ENCODE measurements around the gene TUBB4B.

The TUBB4B gene

DNA sequence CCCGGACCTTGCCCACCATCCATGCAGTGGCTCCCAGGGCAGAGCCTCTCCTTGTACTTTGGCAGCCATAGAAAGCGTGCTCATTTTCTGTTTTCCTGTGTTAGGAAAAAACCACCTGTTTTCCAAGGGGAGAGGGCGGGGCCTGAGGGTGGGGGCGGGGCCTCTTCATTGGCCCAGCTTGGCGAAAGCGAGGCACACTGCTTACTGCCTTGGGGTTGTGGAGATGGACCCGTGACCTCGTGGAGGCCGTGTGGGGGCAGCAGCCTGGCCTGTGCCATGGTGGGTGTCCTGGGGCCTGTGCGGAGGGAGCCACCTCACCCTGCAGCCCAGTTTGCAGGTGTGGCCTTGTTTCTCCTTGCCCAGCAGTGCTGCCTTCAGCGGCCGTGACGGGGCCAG lies 32.0 kb downstream of the TUBB4B start:
- no peak for DNase-seq

DNA sequence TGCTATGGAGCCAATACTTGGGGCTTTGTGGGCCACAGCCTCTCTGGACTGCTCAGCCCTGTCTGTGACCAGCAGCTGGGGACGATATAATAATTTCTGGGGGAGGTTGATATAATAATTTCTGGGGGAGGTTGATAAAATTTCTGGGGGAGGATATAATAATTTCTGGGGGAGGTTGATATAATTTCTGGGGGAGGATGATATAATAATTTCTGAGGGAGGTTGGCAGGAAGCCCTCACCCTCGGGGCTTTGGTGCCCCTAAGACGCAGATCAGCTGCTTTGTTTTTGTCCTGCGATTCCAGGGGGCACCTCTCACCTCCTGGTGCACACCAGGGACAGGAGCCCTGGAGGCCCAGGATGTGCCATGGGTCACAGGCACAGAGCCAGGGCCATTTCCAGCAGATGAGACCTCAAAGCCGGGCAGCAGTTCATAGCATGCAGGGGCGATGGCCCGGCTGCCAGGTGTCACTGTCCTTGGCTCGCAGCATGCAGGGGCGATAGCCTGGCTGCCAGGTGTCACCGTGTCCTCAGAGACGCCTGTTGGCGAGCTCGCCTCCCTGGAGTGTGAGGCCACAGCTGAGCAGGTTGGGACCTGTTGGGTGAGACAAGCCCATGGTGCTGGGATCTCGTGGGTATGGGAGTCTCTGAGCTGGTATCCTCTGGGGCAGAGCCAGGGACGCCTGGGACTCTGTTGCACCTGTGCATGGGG lies 32.7 kb downstream of the TUBB4B start:
- DNase-seq, result no peak

DNA sequence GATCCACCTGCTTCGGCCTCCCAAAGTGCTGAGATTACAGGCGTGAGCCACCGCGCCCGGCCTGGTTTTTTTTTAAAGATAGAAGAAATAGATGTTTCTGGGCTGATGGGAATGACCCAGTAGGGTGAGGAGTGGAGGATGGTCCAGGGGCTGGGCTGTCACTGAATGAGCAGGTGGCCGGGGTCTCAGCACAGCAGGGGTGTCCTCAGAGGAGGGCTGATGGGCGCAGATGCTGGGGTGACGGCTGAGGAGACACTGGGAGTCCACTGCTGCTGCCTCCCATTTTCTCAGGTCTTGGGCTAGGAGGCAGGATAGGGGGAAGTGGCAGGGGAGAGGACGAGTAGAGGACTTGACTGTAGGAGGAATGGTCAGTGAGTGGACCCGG lies 34.1 kb downstream of the TUBB4B start:
- no peak for DNase-seq

DNA sequence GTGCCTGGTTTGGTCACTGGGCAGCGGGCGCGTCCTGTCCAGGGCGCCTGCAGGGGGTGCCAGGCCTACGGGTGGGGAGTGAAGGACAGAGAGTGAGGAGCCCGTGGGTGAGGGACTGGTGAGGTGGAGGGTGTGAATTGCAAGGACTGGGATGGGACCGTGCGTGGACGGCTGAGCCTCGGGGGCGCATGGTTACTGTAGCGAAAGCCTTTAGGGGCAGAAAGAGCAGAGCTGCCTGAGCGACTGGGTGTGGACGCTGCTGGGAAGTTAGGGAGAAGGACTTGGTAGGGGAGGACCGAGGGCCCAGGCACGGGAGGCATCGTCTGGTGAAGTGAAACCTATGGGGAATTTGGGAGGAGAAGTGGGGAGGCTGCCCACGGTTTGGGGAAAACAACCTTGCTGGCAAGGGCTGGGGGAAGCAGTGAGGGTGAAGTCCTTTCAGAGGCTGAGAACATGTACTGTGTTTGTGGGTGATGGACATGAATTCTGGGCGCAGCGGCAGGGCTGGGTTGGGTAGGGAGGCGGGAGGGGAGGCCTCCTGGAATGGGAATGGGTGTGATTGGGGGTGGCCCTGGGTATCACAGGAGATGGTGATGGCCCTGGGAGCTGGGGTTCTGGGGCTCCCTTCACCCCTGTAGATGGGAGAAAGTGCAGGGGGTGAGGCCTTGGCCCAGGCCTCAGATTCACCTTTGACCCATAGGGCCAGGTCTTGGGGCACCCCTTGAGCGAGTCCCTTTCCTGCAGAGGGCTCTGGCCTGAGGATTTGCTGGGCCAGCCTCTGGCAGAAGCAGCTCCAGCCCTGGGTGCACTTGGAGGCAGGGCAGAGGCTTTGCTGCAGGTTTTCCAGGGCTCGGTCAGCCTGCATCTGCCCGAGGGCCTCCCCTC lies 34.7 kb downstream of the TUBB4B start:
- DNase-seq, result no peak

DNA sequence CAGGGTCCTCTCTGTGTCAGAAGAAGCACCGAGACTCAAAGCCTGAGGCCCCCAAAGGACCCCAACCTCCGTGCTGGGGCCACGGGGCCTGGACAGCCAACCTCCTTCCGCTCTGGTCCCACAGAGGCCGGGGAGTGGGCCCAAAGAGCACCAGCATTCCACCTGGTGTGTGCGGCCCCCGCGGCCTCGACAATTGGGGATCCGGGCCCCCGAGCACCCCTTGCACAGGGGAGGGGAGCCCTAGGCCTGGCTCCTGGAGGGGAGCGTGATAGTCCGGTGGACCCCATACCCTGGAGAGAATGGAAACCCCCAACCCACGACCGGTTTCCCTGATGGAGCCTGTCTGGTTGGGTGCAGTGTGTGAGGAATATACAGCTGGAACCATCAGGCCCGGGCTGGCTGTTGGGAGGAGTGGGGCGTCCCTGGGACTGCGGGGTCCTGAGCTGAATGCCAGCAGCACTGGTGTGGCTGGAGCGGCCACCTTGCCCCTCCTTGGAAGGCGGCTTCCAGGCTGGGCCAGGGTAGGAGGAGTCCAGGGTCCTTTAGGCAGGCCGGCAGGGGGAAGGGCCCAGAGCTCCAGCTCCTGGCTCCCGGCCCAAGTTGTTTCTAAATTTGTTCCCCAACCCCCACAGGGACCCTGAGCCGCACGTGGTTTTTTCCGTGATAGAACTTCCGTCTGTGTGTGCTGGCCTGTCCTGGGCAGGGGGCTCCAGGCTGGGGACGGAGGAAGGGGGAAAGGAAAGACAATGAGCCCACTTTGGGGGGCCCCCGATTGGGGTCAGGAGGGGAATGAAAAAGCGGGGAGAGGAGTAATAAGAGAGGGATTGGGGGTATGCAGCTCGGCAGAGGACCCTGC lies 35.6 kb downstream of the TUBB4B start:
- no peak for DNase-seq

DNA sequence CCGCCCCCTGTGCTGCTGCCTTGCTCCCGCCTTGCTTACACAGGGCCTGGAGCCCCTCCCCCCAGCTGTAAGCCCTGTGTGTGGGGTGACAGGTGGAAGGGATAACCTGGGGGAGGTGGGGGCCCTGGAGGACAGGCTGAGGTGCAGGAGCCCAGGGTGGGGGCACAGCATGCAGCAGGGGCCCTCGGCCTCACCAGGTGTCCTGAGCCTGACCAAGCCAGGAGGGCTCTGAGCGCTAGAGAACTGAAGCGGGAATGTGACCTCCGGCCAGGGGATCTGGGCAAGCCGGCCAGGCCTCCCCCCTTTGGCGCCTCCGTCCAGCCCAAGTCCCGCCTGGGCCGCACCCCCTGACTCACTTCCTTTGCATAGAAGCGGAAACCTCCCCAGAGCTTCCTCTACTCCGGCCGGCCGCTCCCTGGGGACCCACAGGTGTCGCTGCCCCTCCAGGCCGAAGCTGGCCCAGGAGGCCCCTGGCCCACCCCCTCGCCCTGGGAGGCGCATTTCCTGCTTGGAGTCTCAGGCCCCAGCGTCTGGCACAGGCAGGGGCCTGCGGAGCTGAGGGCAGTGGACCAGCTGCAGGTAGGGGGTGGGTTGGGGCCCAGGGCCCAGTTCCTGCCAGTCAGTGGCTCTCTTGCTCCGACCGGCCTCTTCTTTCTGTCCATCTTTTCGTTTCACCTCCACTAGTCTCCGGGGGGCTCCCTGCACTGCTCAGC lies 36.4 kb downstream of the TUBB4B start, which contains the start of gene TOR4A:
TSS of gene TOR4A (plus strand) at position 398 of the 713 bp plus-strand sequence. CDS start 964 bp downstream, outside the sequence.
- DNase-seq, result no peak

GRCh38 chr9:137278061-137278701 lies 37.1 kb downstream of the TUBB4B start:
- no peak for DNase-seq

GRCh38 chr9:137278721-137279711 lies 37.9 kb downstream of the TUBB4B start:
- DNase-seq, result no peak

DNA sequence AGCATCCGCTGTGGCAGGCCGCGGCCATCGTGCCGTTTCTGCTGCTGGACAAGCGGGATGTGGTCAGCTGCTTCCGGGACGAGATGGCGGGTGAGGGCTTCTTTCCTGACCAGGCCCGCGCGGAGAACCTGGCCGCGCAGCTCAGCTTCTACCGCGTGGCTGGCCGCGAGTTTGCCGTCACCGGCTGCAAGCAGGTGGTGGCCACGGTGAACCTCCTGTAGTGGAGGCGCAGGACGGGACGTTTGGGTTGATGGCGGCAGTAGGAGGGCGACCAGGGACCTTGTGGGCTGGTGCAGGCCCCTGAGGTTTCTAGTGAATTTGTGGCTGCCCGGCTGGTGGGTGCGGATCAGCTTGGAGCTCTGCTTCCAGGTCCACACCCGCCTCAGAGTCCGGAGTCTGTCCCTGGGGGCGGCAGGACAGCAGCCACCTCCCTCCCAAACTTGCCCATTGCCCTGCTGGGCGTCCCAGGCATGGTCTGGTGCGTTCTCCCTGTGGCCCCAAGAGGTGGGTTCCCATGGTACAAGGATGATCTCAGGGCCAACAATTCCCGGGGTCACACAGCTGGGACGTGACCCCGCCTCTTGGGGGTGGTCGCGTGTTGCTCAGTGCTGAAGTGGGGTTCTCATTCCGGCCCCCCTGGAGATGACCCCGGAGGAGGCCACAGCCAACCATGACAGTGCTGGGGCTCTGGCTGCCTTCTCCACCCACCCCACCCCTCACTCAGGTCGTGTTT lies 38.8 kb downstream of the TUBB4B start:
- DNase-seq, result no peak

DNA sequence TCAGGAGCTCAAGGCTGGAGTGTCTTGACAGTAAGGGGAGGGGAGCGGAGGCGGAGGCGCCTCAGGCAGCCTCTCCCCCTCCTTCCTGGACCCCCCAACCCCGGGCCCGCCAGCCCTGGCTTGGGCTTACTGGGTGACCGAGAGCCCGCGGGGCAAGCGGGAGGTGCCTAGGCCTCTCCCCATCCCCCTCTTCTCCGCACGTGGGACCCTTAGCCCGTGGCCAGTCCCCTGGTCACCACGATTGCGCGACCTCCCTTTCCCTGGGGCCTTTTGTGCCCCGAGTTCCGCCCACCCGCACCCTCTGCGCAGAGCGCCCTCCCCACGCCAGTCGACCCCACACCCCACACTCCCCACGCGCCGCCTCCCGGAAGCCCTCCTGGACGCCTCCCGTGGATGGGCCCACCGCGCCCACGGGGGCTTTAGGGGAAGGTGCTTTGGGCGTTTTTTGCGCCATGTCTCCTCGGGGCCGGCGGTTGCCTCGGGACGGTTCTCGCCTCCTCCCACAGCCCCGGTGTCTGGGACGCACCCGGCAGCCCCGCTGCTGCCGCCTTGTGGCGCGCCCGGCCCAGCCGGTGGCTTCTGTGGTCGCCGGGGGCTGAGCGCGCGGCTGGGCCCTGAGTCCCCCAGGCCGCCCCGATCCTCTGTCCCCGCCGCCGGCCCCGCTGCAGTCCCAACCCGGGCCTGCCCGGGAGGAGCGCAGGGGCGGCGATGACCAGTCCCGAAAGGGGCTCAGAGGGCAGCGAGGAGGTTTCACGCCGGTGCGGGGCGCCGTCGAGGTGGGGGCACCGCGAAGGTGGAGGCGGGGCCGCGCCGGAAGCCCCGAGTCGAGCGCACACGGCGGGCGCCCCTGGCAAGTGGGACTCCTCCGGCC lies 39.6 kb downstream of the TUBB4B start:
- DNase-seq, result no peak

- no peak for DNase-seq
These were observed 40.4 kb downstream of the TUBB4B start for GRCh38 chr9:137281345-137282116.

DNA sequence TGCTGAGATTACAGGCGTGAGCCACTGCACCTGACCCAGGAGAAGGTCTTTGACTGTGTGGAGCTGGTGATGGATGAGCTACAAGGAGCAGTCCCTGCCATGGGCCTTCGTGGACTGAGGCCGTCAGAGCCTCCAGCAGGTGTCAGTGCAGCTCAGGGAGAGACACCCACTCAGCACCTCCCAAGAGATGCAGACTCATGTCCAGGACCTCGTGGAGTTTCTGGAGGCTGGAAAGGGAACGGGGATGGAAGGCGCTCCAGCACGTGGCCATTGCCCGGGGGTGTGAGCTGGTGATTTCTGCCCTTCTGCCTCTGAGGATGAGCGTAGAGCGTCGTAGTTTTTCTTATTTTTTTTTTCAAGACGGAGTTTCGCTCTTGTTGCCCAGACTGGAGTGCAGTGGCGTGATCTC lies 45.9 kb downstream of the TUBB4B start:
- no peak for DNase-seq

GRCh38 chr9:137293094-137293481 lies 52.0 kb downstream of the TUBB4B start:
- DNase-seq, result no peak

All from stimulated activated CD4-positive, alpha-beta T cell treated with anti-CD3 and anti-CD28 coated beads, Interleukin-12 subunit alpha, Interleukin-12 subunit beta, amount 100 ng/mL, for 4 hours (primary cell).